Stimulated activated CD4-positive, alpha-beta T cell treated with anti-CD3 and anti-CD28 coated beads, Interleukin-1b, Interleukin-23, amount 100 ng/mL, for 48 hours (primary cell): ENCODE measurements around the gene CTSA.
"Not testable (repeated sequence)": the region's sequence is repeated elsewhere in the genome, so short reads cannot be mapped to it uniquely, and the experiment has no call there.

ENCODE experiments used
- DNase-seq: peaks from one replicate; pipeline ENCODE4 v3.0.0-alpha.2; 2020

Gene CTSA

DNA sequence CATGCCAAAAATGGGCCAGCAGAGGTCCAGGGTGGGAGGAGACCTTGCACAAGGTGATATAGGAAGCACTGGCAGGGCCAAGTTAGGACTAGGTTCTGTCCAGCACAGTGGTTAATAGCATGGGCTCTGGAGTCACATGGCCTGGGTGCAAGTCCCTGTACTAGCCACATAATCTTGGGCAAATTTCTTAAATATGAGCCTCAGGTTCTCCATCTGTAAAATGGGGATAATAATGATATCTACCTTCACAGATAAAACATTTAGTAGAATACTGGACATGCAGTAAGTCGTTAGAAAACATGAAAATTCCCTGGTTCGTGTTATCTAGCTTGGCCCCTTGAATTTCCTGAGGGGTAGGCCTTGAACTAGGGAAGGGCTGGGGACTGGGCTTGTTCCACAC is 6.2 kb downstream of the CTSA start:
- no peak for DNase-seq

- DNase-seq, result no peak
These were observed 6.6 kb downstream of the CTSA start for GRCh38 chr20:45897692-45898091.

- DNase-seq, result no peak
These were observed 7.2 kb downstream of the CTSA start for GRCh38 chr20:45898285-45898684.

- DNase-seq, result no peak
These were observed 8.1 kb downstream of the CTSA start for GRCh38 chr20:45899046-45899835.

DNA sequence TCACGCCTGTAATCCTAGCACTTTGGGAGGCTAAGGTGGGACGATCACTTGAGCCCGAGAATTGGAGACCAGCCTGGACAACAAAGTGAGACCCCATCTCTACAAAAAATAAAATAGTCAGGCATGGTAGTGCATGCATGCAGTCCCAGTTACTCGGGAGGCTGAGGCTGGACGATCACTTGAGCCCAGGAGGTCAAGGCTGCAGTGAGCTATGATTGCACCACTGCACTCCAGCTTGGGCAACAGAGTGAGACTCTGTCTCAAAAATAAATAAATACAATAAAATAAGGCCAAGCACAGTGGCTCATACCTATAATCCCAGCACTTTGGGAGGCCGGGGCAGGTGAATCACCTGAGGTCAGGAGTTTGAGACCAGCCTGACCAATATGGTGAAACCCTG is 10.2 kb downstream of the CTSA start:
- DNase-seq, result not testable (repeated sequence)

DNA sequence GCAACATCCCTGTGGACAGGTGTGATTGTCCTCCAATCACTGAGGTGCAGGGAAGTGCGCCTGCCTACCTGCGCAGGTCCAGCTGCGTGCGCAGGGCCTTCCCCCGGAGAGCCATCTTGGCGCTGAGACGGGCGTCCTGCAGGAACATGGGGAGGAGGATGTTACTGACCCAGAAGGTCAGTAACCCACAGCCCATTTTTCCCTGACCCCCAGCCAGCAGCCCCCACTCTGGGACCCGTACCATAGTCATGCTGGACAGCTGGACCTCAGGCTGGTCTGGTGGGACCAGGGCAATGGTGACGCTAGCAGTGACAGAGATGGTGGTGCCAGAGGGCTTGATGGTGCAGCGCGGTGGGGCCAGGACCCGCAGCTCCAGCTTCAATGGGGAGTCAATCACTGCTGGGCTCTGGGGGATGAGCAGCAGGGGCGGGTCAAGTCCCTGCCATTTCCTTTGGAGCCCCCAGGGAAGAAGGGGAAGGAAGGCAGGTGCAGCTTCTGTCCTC is 11.1 kb downstream of the CTSA start:
- no peak for DNase-seq

DNA sequence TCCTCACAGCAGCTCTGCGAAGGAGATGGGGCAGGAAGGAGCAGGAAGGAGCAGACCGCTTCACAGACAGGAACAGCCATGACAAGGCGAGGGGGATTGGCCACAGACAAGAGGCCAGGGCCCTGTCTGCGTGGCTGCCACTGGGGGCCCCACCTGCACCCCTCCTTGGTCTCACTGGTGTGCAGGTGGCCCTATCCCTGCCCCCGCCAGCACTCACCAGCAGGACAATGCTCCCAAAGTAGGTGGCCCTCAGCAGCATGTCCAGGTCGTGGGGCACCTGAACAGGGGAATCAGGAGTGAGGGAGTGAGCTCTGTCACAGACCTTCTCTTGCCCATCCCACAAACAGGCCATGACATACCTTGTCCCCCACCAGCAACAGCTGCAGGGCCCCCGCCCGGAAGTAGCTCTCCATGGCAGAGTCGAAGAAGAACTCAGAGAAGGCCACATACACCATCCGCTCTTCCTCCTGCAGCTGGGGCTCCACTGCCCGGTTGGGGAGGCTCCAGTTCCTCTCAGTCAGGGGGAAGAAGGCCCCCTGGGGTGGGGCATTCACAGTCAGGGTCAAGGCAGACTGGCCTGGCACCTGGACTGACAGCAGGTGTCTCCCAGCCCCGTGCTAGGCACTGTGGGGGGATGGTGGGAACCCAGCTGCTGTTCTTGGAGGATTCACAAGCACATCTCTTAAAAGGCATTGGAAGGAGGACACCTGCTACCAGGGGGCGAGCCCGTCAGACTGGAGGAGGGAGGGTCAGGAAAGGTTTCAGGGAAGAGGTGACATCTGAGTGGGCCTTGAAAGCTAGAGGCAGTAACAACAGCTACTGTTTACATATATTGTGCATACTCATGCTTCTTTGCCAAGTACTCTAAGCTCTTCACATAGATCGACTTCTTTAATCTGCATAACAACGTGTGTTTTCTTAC is 13.7 kb downstream of the CTSA start:
- DNase-seq, result no peak

- no peak for DNase-seq
These were observed 14.5 kb downstream of the CTSA start for GRCh38 chr20:45905505-45906079.

DNA sequence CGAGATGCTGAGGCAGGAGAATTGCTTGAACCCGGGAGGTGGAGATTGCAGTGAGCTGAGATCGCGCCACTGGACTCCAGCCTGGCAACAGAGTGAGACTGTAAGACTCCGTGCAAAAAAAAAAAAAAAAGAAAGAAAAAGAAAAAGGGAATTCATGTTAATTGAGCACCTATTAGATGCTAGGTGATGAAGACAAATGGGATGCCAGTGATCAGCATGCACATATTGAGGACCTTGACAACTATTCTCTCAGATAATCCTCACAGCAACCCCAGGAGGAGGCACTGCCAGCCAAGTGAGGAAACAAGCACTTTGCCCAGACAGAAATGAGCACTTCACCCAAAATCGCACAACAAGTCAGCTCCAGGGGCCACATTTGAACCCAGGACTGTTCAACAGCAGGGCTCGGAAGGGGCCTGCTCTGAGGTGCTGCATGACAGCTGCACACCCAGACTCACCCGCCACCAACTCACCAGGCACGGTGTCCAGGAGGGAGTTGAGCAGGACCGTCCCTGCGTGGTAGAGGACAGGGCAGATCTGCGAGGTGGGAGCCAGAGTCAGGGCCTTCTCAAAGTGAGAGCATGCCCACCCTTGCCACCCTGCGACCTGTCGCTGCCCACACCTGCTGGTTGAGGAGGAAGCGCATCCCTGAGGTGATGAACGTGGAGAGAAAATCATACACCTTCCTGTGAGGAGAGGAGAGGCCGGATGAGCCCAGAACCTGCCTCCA is 16.2 kb downstream of the CTSA start:
- no peak for DNase-seq

DNA sequence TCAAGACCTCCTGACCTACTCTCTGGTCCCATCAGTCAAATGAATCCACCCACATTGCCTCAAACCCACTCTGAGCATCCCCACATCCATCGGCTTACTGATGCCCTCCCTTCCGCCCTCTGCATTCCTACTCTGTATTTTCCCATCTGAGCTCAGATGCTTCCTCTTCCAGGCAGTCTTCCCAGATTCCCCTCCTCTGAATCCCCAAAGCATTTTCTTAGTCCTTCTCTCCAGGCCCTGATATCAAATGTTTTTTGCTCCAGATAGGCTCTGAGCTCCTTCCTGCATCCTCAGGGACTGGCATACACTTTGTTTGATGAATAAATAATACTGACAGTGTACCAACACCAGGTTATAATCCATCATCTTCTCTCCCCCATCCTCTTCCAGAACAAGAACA is 16.9 kb downstream of the CTSA start:
- no peak for DNase-seq

GRCh38 chr20:45909336-45909808 is 18.2 kb downstream of the CTSA start:
- DNase-seq, result no peak

DNA sequence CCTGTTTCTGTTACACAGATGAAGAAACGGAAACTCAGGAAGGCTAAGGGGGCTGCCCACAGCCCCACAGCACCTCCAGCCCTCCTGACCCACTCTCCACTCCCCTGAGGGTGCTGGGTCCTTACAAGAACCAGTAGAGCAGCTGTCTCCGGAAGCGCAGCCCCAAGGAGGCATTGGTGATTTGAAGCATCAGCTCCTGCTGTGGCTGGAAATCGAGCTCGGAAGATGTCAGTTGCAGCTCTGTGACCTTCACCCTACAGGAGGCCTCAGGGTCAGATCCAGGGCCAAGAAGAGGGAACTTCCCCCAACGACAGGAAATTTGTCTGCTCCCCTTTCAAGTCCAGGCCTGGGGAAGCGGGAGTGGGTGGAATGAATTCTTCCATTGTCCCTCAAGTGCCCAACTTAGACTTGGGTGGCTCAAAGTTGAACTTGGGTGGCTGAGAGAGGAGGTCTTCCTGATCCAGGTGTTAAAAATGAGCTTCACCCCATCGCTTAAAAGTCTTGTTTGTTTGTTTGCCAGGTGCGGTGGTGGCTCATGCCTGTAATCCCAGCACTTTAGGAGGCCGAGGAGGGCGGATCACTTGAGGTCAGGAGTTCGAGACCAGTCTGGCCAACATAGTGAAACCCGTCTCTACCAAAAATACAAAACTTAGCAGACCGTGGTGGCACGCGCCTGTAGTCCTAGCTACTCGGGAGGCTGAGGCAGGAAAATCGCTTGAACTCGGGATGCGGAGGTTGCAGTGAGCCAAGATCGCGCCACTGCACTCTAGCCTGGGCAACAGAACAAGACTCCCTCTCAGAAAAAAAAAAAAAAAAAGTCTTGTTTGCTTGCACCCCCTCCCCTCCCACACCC is 18.9 kb downstream of the CTSA start:
- DNase-seq, result no peak

DNA sequence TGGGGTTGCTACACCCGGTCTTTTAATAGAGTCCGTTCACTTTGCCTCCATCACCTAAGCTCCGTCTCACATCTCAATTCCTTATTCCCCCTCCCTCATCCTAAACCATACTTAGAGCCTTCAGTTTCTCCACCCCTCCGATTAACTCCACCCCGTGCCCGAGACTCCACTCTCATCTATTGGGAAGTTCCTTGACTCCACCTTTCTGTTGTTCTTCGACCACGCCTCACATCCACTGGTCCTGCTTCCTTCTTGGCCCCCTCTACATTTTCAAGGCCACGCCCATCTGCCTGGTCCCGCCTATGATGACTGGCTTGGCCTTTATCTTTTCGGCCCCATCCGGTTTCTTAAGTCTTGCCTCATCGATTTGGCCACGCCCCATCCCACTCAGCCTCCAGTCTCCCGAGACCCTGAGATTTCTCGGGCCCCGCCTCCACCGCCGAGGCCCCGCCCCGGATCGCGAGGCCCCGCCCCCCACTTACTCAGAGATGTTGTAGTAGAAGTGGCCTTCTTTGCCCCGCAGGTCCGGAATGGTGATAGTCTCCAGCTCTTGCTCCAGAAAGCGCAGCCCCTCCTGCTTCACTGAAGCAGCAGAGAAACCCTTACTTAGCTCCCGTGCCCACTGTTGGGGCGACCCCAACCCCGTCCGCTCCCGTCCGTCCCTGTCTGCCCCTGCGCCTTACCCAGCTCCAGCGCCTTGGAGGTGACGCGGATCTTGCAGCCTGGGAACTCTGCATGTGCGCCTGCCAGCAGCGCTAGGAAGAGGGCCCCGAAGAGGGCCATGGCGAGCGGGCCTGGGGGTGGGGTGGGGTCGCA is 19.7 kb downstream of the CTSA start:
- peak; percentile 98 for DNase-seq

DNA sequence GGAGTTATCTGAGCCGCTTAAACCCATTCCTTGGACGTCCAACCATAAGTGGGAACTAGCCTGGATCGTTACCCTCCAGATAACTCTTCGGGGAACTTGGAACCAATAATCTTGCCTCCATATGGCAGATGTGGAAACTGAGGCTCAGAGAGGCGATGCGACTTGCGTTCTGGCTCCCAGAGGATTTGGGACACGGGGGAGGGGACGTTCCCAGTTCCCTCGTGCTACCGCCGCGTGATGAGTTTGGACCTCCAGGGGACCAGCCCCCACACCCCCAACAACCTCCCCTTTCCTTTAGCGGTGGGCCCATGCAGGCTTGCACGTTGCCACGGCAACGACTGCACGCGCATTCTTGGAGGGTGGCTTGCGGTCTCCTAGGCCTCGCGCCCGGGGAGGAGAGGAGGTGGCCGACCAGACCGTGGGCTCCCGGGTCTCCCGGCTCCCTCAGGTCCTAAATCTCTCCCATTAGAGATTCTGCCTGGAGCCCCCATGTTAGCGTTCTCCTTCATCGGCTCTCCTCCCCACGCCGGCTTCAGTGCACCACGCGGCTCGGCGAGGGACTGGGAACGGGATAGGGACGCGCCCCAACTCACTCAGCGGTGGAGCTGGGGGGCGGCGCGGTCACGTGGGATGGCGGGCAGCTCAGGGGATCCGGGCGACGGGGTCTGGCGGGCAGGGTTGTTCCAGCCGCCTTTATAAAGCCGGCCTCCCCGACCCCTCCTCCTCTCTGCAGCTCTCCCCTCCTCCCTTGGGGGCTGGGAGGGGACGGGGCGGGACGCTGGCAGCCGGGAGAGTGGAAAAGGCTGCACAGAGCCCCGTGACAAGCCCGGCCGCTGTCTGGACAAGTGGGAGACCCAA is 20.6 kb downstream of the CTSA start, which contains the start of gene PLTP:
Gene PLTP, minus strand, starts transcription at position 670 of the 858 bp plus-strand sequence. CDS start 703 bp downstream, outside the sequence.
- peak; percentile 28 for DNase-seq

DNA sequence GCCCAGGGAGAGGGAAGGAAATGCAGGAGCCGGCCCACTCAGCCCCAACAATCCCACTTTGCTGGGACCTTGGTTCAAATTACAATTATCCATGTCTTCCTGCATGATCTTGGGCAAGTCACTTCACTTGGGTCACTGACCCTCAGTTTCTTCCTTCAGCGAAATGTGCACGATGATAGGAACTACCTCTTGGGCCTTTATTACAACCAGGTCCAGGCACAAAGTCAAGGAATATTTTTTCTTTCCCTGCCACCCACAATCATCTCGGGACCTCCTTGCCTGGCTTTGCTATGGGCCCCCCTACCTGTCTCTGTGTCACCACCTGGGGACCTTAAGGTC is 21.2 kb downstream of the CTSA start:
- no peak for DNase-seq

DNA sequence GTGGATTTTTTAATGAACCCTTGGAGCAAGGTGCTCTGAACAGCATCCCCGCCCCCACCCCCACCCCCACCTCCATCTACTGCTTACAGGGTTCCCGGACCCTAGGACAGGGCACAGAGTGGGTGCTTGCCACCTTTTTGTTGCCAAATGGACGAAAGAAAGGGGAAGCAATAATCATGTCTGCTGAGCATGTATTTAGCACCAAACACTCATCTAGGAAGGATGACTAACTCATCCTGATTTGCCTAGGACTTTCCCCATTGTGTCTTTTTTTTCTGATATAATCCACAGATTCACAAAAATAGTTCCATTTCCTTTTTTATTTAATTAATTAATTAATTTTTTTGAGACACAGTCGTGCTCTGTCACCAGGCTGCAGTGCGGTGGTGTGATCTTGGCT is 22.0 kb downstream of the CTSA start:
- DNase-seq, result no peak

- DNase-seq, result no peak
These were observed 26.6 kb downstream of the CTSA start for GRCh38 chr20:45917790-45918141.

DNA sequence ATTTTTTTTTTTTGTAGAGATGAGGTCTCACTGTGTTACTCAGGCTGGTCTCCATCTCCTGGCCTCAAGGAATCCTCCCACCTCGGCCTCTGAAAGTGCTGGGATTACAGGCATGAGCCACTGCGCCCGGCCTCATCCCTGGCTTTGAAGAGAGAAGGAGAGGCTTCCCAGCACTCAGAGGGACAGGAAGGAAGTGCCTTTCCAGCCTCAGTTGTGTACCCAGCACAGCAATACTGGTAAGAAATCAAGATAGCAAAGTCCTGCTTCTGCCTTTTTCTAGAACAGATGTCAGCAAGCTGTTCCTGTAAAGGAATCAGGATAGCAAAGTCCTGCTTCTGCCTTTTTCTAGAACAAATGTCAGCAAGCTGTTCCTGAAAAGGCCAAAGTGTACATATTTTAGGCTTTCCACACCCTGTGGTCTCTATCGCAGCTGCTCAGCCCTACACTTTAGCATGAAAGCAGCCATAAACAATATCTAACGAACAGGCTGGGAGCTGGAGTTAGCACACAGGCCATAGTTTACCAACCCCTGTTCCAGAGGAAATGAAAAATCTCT is 27.1 kb downstream of the CTSA start:
- no peak for DNase-seq

DNA sequence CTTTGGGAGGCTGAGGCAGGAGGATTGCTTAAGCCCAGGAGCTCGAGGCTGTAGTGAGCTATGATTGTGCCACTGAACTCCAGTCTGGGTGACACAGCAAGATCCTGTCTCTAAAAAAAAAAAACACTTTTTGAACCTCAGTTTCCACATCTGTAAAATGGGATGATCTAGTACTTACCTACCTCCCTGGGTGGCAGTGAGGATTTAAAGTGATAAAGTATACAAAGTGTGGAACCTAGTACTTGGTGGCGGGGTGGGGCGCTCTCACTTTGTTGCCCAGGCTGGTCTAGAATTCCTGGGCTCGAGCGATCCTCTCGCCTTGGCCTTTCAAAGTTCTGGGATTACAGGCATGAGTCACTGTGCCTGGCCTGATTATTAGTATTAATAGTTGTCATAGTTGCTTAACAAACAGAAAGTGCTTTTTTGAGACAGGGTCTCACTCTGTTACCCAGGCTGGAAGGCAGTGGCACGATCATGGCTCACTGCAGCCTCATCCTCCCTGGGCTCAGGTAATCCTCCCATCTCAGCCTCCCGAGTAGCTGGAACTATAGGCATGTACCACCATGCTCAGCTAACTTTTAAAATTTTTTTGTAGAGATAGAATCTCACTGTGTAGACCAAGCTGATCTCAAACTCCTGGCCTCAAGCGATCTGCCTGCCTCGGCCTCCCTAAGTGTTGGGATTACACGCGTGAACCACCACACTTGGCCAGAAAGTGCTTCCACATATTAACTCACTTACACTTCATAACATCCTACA is 27.8 kb downstream of the CTSA start:
- no peak for DNase-seq
